MCF 10A (cell line): ENCODE measurements around the gene PCDHGA2. TPM values are rescaled to one million over a fixed set of nuclear protein-coding genes. Genes with fewer than 3 reads are reported as not detected.

ENCODE experiments used
- BruUV-seq: library from RNA; stranded (reverse); fragments of 400-500 nt; replicated peaks from 2 replicates; lab custom pipeline; 2021; lab: Mats Ljungman, UMichigan
- CTCF ChIA-PET: fragments of 300-600 bp; sonication (Branson Sonifier 250); formaldehyde crosslinking; extraction: SDS; loops from one replicate; lab custom pipeline; 2021; ENCODE audit warnings: antibody characterized with exemption, inconsistent platforms; lab: Yijun Ruan, JAX
- POLR2A ChIA-PET: fragments of 300-600, 350-650 bp; sonication (Branson Sonifier 250); formaldehyde crosslinking; extraction: SDS; loops from one replicate; lab custom pipeline; 2020; ENCODE audit warnings: antibody characterized with exemption, inconsistent platforms; lab: Yijun Ruan, JAX
- DNase-seq: peaks from one replicate; pipeline ENCODE4 v3.0.0-alpha.2; 2018; ENCODE audit not compliant: unreplicated experiment
- H3K27ac Mint-ChIP-seq: one replicate; pipeline ENCODE4 v1.8.0; 2022; ENCODE audit warnings: mild to moderate bottlenecking, low read depth, mixed read lengths; ENCODE audit not compliant: unreplicated experiment
- H3K27me3 Mint-ChIP-seq: one replicate; pipeline ENCODE4 v1.8.0; 2022; ENCODE audit warnings: mixed read lengths; ENCODE audit not compliant: insufficient read depth, unreplicated experiment
- H3K36me3 Mint-ChIP-seq: one replicate; pipeline ENCODE4 v1.8.0; 2022; ENCODE audit warnings: mild to moderate bottlenecking, moderate library complexity, mixed read lengths; ENCODE audit not compliant: insufficient read depth, unreplicated experiment
- H3K4me1 Mint-ChIP-seq: one replicate; pipeline ENCODE4 v1.8.0; 2022; ENCODE audit warnings: mixed read lengths; ENCODE audit not compliant: insufficient read depth, unreplicated experiment
- H3K4me3 Mint-ChIP-seq: one replicate; pipeline ENCODE4 v1.8.0; 2022; ENCODE audit warnings: mild to moderate bottlenecking, moderate library complexity, mixed read lengths; ENCODE audit not compliant: unreplicated experiment
- H3K9me3 Mint-ChIP-seq: one replicate; pipeline ENCODE4 v1.8.0; 2022; ENCODE audit warnings: mixed read lengths; ENCODE audit not compliant: unreplicated experiment
- intact Hi-C: fragments of 100-400 bp; cut with micrococcal nuclease; formaldehyde crosslinking; loops from 2 replicates; pipeline ENCODE4 v1.14.1; 2022
- total RNA-seq: library from RNA; stranded (reverse); gene quantifications from 2 replicates; pipeline ENCODE4 v1.2.3, GENCODE V29; 2022
- TF ChIP-seq, protein P1 (sequence below): fragments of 200-600 bp; IDR thresholded peaks from one replicate; pipeline ENCODE4 v1.8.0; 2022; ENCODE audit warnings: antibody characterized with exemption, mild to moderate bottlenecking; ENCODE audit not compliant: unreplicated experiment

Gene PCDHGA2
- total RNA-seq, 1 experiment from 2014 or later, result 0.33 TPM

DNA sequence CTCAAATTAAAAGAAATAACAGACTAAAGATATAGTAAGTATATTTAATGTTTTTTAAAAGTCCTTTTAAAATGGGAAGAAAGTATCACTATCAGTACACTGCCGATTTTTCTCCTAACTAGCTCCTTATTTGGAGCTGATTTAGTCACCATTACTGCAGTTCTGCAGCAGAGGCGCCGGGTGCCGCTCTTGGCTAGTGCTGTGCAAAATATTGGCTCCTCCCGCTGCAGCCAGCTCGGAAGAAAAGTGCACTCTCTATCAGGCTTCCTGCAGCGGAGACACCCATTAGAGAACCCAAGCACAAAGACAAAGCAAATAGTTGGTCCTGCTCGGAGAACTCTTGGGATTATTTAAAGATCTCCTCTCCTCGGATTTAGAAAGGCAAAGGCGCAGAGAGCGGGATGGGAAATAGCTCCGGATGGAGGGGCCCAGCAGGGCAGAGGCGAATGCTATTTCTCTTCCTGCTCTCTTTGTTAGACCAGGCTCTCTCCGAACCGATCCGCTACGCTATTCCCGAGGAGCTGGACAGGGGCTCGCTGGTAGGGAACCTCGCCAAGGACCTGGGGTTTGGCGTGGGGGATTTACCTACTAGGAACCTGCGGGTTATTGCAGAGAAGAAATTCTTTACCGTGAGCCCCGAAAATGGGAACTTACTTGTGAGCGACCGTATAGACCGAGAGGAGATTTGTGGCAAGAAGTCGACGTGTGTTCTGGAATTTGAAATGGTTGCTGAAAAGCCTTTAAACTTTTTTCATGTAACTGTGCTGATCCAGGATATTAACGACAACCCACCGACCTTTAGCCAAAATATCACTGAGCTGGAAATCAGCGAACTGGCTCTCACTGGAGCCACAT, 31.7 kb downstream of the PCDHGA2 start, which contains the start of gene PCDHGB3:
PCDHGB3 (plus strand) TSS at position 249 of the 855 bp plus-strand sequence; CDS start at position 402, 153 bp downstream.
- ChIA-PET POLR2A (interaction anchor here (0.5 to 1.6 kb wide), 3 partner anchors 52 to 243 kb away, joined by 3 read pairs; no protein-coding TSS in a partner anchor), CTCF (interaction anchor here (0.6 to 2.7 kb wide), 14 partner anchors 9 to 196 kb away, joined by 3 to 13 read pairs (median 4); partner anchors contain the start of genes PCDHB13, PCDHGA4, PCDHGA7 and PCDHGB5)
- TF ChIP-seq, protein P1, sequence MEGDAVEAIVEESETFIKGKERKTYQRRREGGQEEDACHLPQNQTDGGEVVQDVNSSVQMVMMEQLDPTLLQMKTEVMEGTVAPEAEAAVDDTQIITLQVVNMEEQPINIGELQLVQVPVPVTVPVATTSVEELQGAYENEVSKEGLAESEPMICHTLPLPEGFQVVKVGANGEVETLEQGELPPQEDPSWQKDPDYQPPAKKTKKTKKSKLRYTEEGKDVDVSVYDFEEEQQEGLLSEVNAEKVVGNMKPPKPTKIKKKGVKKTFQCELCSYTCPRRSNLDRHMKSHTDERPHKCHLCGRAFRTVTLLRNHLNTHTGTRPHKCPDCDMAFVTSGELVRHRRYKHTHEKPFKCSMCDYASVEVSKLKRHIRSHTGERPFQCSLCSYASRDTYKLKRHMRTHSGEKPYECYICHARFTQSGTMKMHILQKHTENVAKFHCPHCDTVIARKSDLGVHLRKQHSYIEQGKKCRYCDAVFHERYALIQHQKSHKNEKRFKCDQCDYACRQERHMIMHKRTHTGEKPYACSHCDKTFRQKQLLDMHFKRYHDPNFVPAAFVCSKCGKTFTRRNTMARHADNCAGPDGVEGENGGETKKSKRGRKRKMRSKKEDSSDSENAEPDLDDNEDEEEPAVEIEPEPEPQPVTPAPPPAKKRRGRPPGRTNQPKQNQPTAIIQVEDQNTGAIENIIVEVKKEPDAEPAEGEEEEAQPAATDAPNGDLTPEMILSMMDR, result peak; percentile 24
- H3K4me1 Mint-ChIP-seq, result no peaks in the 10 kb centered on the region
- peaks cover 17% of the 10 kb centered on the region for H3K9me3 Mint-ChIP-seq
- DNase-seq, result peak; percentile 33
- H3K27me3 Mint-ChIP-seq, result no peaks in the 10 kb centered on the region
- TSS peak; percentile 12 for BruUV-seq
- H3K4me3 Mint-ChIP-seq, result peak within 1 kb of the TSS; percentile 60
- H3K27ac Mint-ChIP-seq, result no peak within 1 kb of the TSS
- intact Hi-C loops, result loop anchor here (2.0 kb wide), 1 partner anchor 191 kb away; no protein-coding TSS in a partner anchor
- no peaks in the 10 kb centered on the region for H3K36me3 Mint-ChIP-seq

DNA sequence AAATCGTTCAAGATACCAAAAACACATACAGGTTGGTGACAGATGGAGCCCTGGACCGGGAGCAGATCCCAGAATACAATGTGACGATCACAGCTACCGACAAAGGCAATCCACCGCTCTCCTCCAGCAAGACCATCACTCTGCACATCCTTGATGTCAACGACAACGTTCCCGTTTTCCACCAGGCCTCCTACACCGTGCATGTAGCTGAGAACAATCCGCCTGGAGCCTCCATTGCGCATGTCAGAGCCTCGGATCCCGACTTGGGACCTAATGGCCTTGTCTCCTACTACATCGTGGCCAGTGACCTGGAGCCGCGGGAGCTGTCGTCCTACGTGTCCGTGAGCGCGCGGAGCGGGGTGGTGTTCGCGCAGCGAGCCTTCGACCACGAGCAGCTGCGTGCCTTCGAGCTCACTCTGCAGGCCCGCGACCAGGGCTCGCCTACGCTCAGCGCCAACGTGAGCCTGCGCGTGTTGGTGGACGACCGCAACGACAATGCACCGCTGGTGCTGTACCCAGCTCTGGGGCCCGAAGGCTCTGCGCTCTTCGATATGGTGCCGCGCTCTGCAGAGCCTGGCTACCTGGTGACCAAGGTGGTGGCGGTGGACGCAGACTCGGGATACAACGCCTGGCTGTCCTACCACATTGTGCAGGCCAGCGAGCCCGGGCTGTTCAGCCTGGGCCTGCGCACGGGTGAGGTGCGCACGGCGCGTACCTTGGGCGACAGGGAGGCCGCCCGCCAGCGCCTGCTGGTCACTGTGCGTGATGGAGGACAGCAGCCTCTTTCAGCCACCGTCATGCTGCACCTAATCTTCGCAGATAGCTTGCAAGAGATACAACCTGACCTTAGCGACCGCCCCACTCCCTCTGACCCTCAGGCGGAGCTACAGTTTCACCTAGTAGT, 33.3 kb downstream of the PCDHGA2 start:
- Mint-ChIP-seq H3K9me3 (peaks cover 21% of the 10 kb centered on the region), H3K27me3 (no peaks in the 10 kb centered on the region), H3K36me3 (no peaks in the 10 kb centered on the region), H3K27ac (no peak overlapping the region), H3K4me1 (no peaks in the 10 kb centered on the region), H3K4me3 (no peak overlapping the region)
- DNase-seq, result no peak
- ChIA-PET CTCF (interaction anchor here (0.6 to 2.7 kb wide), 6 partner anchors 8 to 192 kb away, joined by 3 to 13 read pairs (median 4); no protein-coding TSS in a partner anchor), POLR2A (no interaction called here)
- TF ChIP-seq, protein P1, result no peak
- intact Hi-C loops, result loop anchor here (2.0 kb wide), 1 partner anchor 189 kb away; no protein-coding TSS in a partner anchor
- no TSS peak for BruUV-seq

DNA sequence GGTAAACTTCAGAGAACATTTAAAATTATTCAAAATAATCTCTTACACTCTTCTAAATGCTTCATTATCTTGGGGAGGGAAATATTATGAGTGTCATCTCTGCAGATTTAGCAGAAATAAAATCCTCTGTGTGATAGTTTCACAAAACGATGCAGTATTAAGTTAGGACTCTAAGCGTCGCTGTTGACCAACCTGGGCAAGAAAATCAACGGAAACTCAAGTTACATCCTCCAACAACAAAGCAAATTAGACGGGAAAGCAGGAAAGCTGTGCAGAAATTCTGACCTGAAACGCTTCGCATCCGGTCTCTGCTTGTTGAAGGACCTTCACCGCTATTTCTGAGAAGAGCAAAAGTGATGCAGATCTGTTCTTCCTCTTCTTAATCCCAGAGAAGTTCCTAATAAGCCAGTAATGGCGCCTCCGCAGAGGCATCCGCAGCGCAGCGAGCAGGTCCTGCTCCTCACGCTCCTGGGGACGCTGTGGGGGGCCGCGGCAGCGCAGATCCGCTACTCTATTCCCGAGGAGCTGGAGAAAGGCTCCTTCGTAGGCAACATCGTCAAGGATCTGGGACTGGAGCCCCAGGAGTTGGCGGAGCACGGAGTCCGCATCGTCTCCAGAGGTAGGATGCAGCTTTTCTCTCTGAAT, 35.2 kb downstream of the PCDHGA2 start, which contains the start of gene PCDHGA6:
PCDHGA6 (plus strand) TSS at position 219 of the 645 bp plus-strand sequence; CDS start at position 412, 193 bp downstream.
- TF ChIP-seq, protein P1, result peak; percentile 27
- DNase-seq, result peak; percentile 17
- Mint-ChIP-seq H3K9me3 (peaks cover 21% of the 10 kb centered on the region), H3K27ac (no peak within 1 kb of the TSS), H3K27me3 (no peaks in the 10 kb centered on the region), H3K4me3 (no peak within 1 kb of the TSS), H3K4me1 (no peaks in the 10 kb centered on the region), H3K36me3 (no peaks in the 10 kb centered on the region)
- intact Hi-C loops, result no loop called here
- ChIA-PET POLR2A (no interaction called here), CTCF (interaction anchor here (0.7 to 2.0 kb wide), 5 partner anchors 151 to 199 kb away, joined by 3 to 6 read pairs (median 4); no protein-coding TSS in a partner anchor)
- BruUV-seq, result no TSS peak
